ENCODE measurements around the gene OTP. TPM values are rescaled to one million over a fixed set of nuclear protein-coding genes. Genes with fewer than 3 reads are reported as not detected.
A peak's percentile ranks its signal among the peaks of the same experiment; 100 is the strongest.

The OTP gene
- polyA plus RNA-seq, 1 of the 3 experiments (the other 2 are of a cell fraction), result not detected

GRCh38 chr5:77645995-77646639 lies 7.6 kb upstream of the OTP start:
- H3K4me3 ChIP-seq (ENCODE audit: low read depth in 2 of 2, low read length in 1 of 2), result no peak overlapping the region
- H4K20me1 ChIP-seq (ENCODE audit: insufficient read depth), result 0 out of 2 replicates have a peak, but pooled peaks cover under 1% of the 10 kb centered on the region
- peaks cover 86% of the 10 kb centered on the region for H3K27me3 ChIP-seq (ENCODE audit: insufficient read depth)
- no peaks in the 10 kb centered on the region for H3K9me2 ChIP-seq
- no peaks in the 10 kb centered on the region for H3K9me3 ChIP-seq
- H3F3A ChIP-seq (replicated peaks; ENCODE audit: insufficient read depth), result no peaks in the 10 kb centered on the region
- H3K27ac ChIP-seq (ENCODE audit: low read depth in 2 of 2, low read length in 1 of 2), result no peak overlapping the region
- H2AFZ ChIP-seq (ENCODE audit: low read depth), result no peak overlapping the region
- ChIA-PET POLR2A (no interaction called here), CTCF (interaction anchor here (0.6 to 2.3 kb wide), 17 partner anchors 8 to 530 kb away, joined by 3 to 7 read pairs (median 3); partner anchors contain the start of gene OTP)
- no peaks in the 10 kb centered on the region for H3K79me2 ChIP-seq (ENCODE audit: insufficient read depth)
- H3K36me3 ChIP-seq (replicated peaks in 1 of 2; ENCODE audit: control insufficient read depth in 1 of 2, insufficient read depth in 2 of 2, low read length in 1 of 2), result no peaks in the 10 kb centered on the region
- H3K4me1 ChIP-seq (ENCODE audit: control insufficient read depth in 1 of 2, insufficient read depth in 2 of 2, low read depth in 1 of 2, low read length in 1 of 2), result no peaks in the 10 kb centered on the region; a peak in 1 of 4 replicates
- DNase-seq, result no peak
- no peak for TF ChIP-seq RAD21 (IDR thresholded peaks at IDR 0.05; ENCODE audit: low read length)
- H3K4me2 ChIP-seq, result no peak overlapping the region
- whole genome bisulfite sequencing (ENCODE audit: low lambda C conversion rate), result 42% methylated on average over 10 of the region's 11 CpGs
- H3K9ac ChIP-seq, result no peak overlapping the region

- TF ChIP-seq SMC3 (IDR thresholded peaks at IDR 0.05; ENCODE audit: low read depth, low read length) (peak; percentile 41), MAX (IDR thresholded peaks at IDR 0.05; ENCODE audit: low read depth) (no peak), RAD21 (IDR thresholded peaks at IDR 0.05; ENCODE audit: low read length) (peak; percentile 20; the same call in 1 of the 2 replicates), GABPA (IDR thresholded peaks at IDR 0.05; ENCODE audit: low read depth) (no peak), CTCF (IDR thresholded peaks at IDR 0.05) (peak; percentile 50)
- Histone ChIP-seq H4K20me1 (ENCODE audit: insufficient read depth) (0 out of 2 replicates have a peak, but pooled peaks cover 3% of the 10 kb centered on the region), H3K4me2 (no peak overlapping the region), H3K9ac (no peak overlapping the region), H3K27me3 (ENCODE audit: insufficient read depth) (peaks cover 88% of the 10 kb centered on the region), H3K27ac (ENCODE audit: low read depth in 2 of 2, low read length in 1 of 2) (no peak overlapping the region), H3K9me3 (no peaks in the 10 kb centered on the region), H3K4me3 (ENCODE audit: low read depth in 2 of 2, low read length in 1 of 2) (peak overlapping the region; percentile 27 to 43; a peak in 2 of 4 replicates), H3K79me2 (ENCODE audit: insufficient read depth) (no peaks in the 10 kb centered on the region), H2AFZ (ENCODE audit: low read depth) (no peak overlapping the region), H3K9me2 (no peaks in the 10 kb centered on the region), H3K36me3 (replicated peaks in 1 of 2; ENCODE audit: control insufficient read depth in 1 of 2, insufficient read depth in 2 of 2, low read length in 1 of 2) (no peaks in the 10 kb centered on the region), H3F3A (replicated peaks; ENCODE audit: insufficient read depth) (no peaks in the 10 kb centered on the region), H3K4me1 (ENCODE audit: control insufficient read depth in 1 of 2, insufficient read depth in 2 of 2, low read depth in 1 of 2, low read length in 1 of 2) (no peaks in the 10 kb centered on the region; a peak in 1 of 4 replicates)
- peak; percentile 93 for DNase-seq
- CTCF ChIA-PET, result interaction anchor here (0.6 to 2.3 kb wide), 13 partner anchors 9 to 531 kb away, joined by 3 to 7 read pairs (median 3); no protein-coding TSS in a partner anchor
- 1% methylated on average over 34 of the region's 80 CpGs for WGBS (ENCODE audit: low lambda C conversion rate)
- POLR2A ChIA-PET, result no interaction called here
Observed at GRCh38 chr5:77645158-77645994, 6.9 kb upstream of the OTP start.

All from SK-N-SH (cell line).